ENCODE measurements around the gene CACNG4. TPM values are rescaled to one million over a fixed set of nuclear protein-coding genes. Genes with fewer than 3 reads are reported as not detected.

Gene CACNG4
- total RNA-seq, 1 donor from 2014 or later: 0.34 TPM

GRCh38 chr17:66987059-66987616, 22.6 kb downstream of the CACNG4 start:
- Histone ChIP-seq H3K9me3 (ENCODE audit: low read depth) (no peaks in the 10 kb centered on the region), H3K27ac (no peak overlapping the region), H2AFZ (replicated peaks) (no peak overlapping the region), H3F3A (ENCODE audit: low read depth) (no peaks in the 10 kb centered on the region), H3K79me2 (ENCODE audit: low read depth) (no peaks in the 10 kb centered on the region), H3K4me1 (no peaks in the 10 kb centered on the region), H3K27me3 (no peaks in the 10 kb centered on the region), H3K4me3 (no peak overlapping the region), H4K20me1 (ENCODE audit: low read depth) (no peaks in the 10 kb centered on the region), H3K36me3 (no peaks in the 10 kb centered on the region), H3K9ac (no peak overlapping the region), H3K4me2 (no peak overlapping the region)
- Mint-ChIP-seq H3K4me1 (peaks cover 9% of the 10 kb centered on the region), H3K4me3 (no peak overlapping the region), H3K27me3 (ENCODE audit: insufficient read depth, low read depth) (peaks cover 8% of the 10 kb centered on the region), H3K9me3 (no peaks in the 10 kb centered on the region), H3K27ac (no peak overlapping the region), H3K36me3 (peaks cover 30% of the 10 kb centered on the region)
- DNase-seq (ENCODE audit: low spot score): no peak
- no peak for TF ChIP-seq EZH2phosphoT487 (IDR thresholded peaks at IDR 0.05)
- no peak for TF ChIP-seq EZH2 (IDR thresholded peaks at IDR 0.05)
- no peak for TF ChIP-seq CTCF (IDR thresholded peaks at IDR 0.05)

- H3K27ac Mint-ChIP-seq: no peak overlapping the region
- Histone ChIP-seq H3K9me3 (ENCODE audit: low read depth) (no peaks in the 10 kb centered on the region), H3K4me2 (no peak overlapping the region), H3K9ac (no peak overlapping the region), H3K79me2 (ENCODE audit: low read depth) (no peaks in the 10 kb centered on the region), H3F3A (ENCODE audit: low read depth) (no peaks in the 10 kb centered on the region), H3K27me3 (no peaks in the 10 kb centered on the region), H2AFZ (replicated peaks) (no peak overlapping the region), H3K36me3 (no peaks in the 10 kb centered on the region), H3K4me3 (no peak overlapping the region), H4K20me1 (ENCODE audit: low read depth) (no peaks in the 10 kb centered on the region), H3K4me1 (no peaks in the 10 kb centered on the region), H3K27ac (no peak overlapping the region)
- H3K36me3 Mint-ChIP-seq: peaks cover 32% of the 10 kb centered on the region
- peaks cover 8% of the 10 kb centered on the region for H3K27me3 Mint-ChIP-seq (ENCODE audit: insufficient read depth, low read depth)
- H3K4me1 Mint-ChIP-seq: peaks cover 6% of the 10 kb centered on the region
- H3K4me3 Mint-ChIP-seq: no peak overlapping the region
- no peak for TF ChIP-seq EZH2 (IDR thresholded peaks at IDR 0.05)
- TF ChIP-seq CTCF (IDR thresholded peaks at IDR 0.05): no peak
- TF ChIP-seq EZH2phosphoT487 (IDR thresholded peaks at IDR 0.05): no peak
- DNase-seq (ENCODE audit: low spot score): peak; percentile 19
- no peaks in the 10 kb centered on the region for H3K9me3 Mint-ChIP-seq
Observed at GRCh38 chr17:66988069-66988798, 23.7 kb downstream of the CACNG4 start.

GRCh38 chr17:66989076-66989475, 24.6 kb downstream of the CACNG4 start:
- Histone ChIP-seq H3K27ac (no peak overlapping the region), H3K9me3 (ENCODE audit: low read depth) (no peaks in the 10 kb centered on the region), H3K27me3 (no peaks in the 10 kb centered on the region), H4K20me1 (ENCODE audit: low read depth) (no peaks in the 10 kb centered on the region), H3K4me1 (no peaks in the 10 kb centered on the region), H3F3A (ENCODE audit: low read depth) (no peaks in the 10 kb centered on the region), H3K36me3 (no peaks in the 10 kb centered on the region), H3K4me2 (no peak overlapping the region), H3K9ac (no peak overlapping the region), H3K79me2 (ENCODE audit: low read depth) (no peaks in the 10 kb centered on the region), H3K4me3 (no peak overlapping the region), H2AFZ (replicated peaks) (no peak overlapping the region)
- TF ChIP-seq EZH2 (IDR thresholded peaks at IDR 0.05) (no peak), CTCF (IDR thresholded peaks at IDR 0.05) (no peak), EZH2phosphoT487 (IDR thresholded peaks at IDR 0.05) (no peak)
- no peak for DNase-seq (ENCODE audit: low spot score)
- Mint-ChIP-seq H3K9me3 (no peaks in the 10 kb centered on the region), H3K36me3 (peaks cover 33% of the 10 kb centered on the region), H3K4me1 (peaks cover 6% of the 10 kb centered on the region), H3K4me3 (no peak overlapping the region), H3K27me3 (ENCODE audit: insufficient read depth, low read depth) (peaks cover 8% of the 10 kb centered on the region), H3K27ac (no peak overlapping the region)
